Erythroblast (primary cell): Measurements from ENCODE around the gene DGLUCY.

Source experiments
- GATA1 ChIP-seq: IDR thresholded peaks from 2 replicates; pipeline ENCODE4 v1.6.1; 2011; ENCODE audit warnings: low read depth, mild to moderate bottlenecking, control low read depth, low read length, moderate library complexity
- POLR2A ChIP-seq: IDR thresholded peaks from 2 replicates; pipeline ENCODE4 v1.6.1; 2011; ENCODE audit warnings: mild to moderate bottlenecking, low read length

GRCh38 chr14:91271639-91272038, 157.8 kb downstream of the DGLUCY start:
- TF ChIP-seq POLR2A (no peak), GATA1 (no peak)
